Upper lobe of left lung (tissue), 6 donors: Measurements from ENCODE around the gene PNPLA7. TPM values are rescaled to one million over a fixed set of nuclear protein-coding genes. Genes with fewer than 3 reads are reported as not detected.

Experiments
- ATAC-seq, 2 donors: fragments of 200-7000 bp; cut with Tn5 transposase; one replicate each; pipeline ENCODE4 v1.9.1; 2022; ENCODE audit warnings: mild to moderate bottlenecking in 2 of 2, moderate library complexity in 2 of 2; ENCODE audit not compliant: low FRiP score in 2 of 2
- DNase-seq, 2 donors: peaks; one replicate each; pipeline ENCODE4 v3.0.0-alpha.2; 2019 to 2020
- H3K27ac ChIP-seq, 4 donors: fragments of 200-600 bp; sonication (generic); one replicate each; pipeline ENCODE4 v1.5.1; 2016 to 2019
- H3K27me3 ChIP-seq, 4 donors: fragments of 200-600 bp; sonication (generic); one replicate each; pipeline ENCODE4 v1.5.1; 2017 to 2019
- H3K36me3 ChIP-seq, 4 donors: fragments of 200-600 bp; sonication (generic); one replicate each; pipeline ENCODE4 v1.5.1; 2016 to 2019
- H3K4me1 ChIP-seq, 4 donors: fragments of 200-600 bp; sonication (generic); one replicate each; pipeline ENCODE4 v1.5.1; 2018 to 2019
- H3K4me3 ChIP-seq, 4 donors: fragments of 200-600 bp; sonication (generic); one replicate each; pipeline ENCODE4 v1.5.1; 2017 to 2019; ENCODE audit warnings: mild to moderate bottlenecking in 2 of 4, moderate library complexity in 1 of 4
- H3K9me3 ChIP-seq, 4 donors: fragments of 200-600 bp; sonication (generic); one replicate each; pipeline ENCODE4 v1.5.1; 2018 to 2019
- CTCF ChIP-seq, 6 experiments: fragments of 450-650 bp in 4 of 6; fragments of 200-600 bp in 2 of 6; sonication (generic) in 2 of 6; IDR thresholded peaks; one replicate each; pipeline ENCODE4 v1.5.1; 2016 to 2019; ENCODE audit warnings: antibody characterized with exemption in 6 of 6
- EP300 ChIP-seq, 4 donors: sonication (generic); formaldehyde crosslinking; IDR thresholded peaks; one replicate each; pipeline ENCODE4 v1.5.1; 2017; ENCODE audit warnings: antibody characterized with exemption in 4 of 4, control low read depth in 2 of 4
- POLR2A ChIP-seq, 4 donors: fragments of 450-650 bp; IDR thresholded peaks; one replicate each; pipeline ENCODE4 v1.5.1; 2016 to 2017; ENCODE audit warnings: antibody characterized with exemption in 4 of 4, mild to moderate bottlenecking in 2 of 4
- POLR2AphosphoS5 ChIP-seq, 2 donors: sonication (generic); formaldehyde crosslinking; IDR thresholded peaks; one replicate each; pipeline ENCODE4 v1.5.1; 2017; ENCODE audit warnings: antibody characterized with exemption in 2 of 2
- WGBS, 2 donors: methylation state at CpG; one replicate each; pipeline ENCODE4 v1.1.5; 2017 to 2018; 5-methylcytosine and 5-hydroxymethylcytosine counted together
- total RNA-seq, 6 donors: library from RNA; depleted of rRNA in 4 of 6; stranded (reverse); fragments of >200 nt in 4 of 6; gene quantifications; one replicate each; pipeline versions ENCODE4 v1.1.0 to v1.2.1, GENCODE V29; 2016 to 2021
- donor health status: DM: no; HTN: no; CAD: no; lungs with moderate emphysema.
- donor health status: DM: no; HTN: yes; CAD: no; lungs with severe emphysema.

PNPLA7 gene
- total RNA-seq, 6 donors from 2014 or later, result 6.0 to 104 (median 14.0) TPM

- peaks cover 0 to under 1% (median under 1%) of the 10 kb centered on the region in 4 donors for H3K27me3 ChIP-seq
- peak; percentile 83 to 86 for ATAC-seq
- no peaks in the 10 kb centered on the region for H3K9me3 ChIP-seq
- H3K4me1 ChIP-seq, result peaks cover 0 to 9% (median 4%) of the 10 kb centered on the region in 4 donors
- DNase-seq, result peak; percentile 90
- H3K27ac ChIP-seq, result no peak overlapping the region
- no peak for TF ChIP-seq POLR2A (IDR thresholded peaks at IDR 0.05)
- no peak for TF ChIP-seq CTCF (IDR thresholded peaks at IDR 0.05)
- TF ChIP-seq POLR2AphosphoS5 (IDR thresholded peaks at IDR 0.05), result no peak
- no peak for TF ChIP-seq EP300 (IDR thresholded peaks at IDR 0.05)
- 70 to 85% methylated on average over 23 to 31 of the region's 42 CpGs for WGBS, 2 donors
- H3K4me3 ChIP-seq, result no peak overlapping the region
- no peaks in the 10 kb centered on the region for H3K36me3 ChIP-seq
Observed at GRCh38 chr9:137435980-137436760, 114.0 kb downstream of the PNPLA7 start.

GRCh38 chr9:137435381-137435891, 114.8 kb downstream of the PNPLA7 start:
- H3K4me3 ChIP-seq, result no peak overlapping the region
- H3K4me1 ChIP-seq, result peaks cover 0 to 8% (median 3%) of the 10 kb centered on the region in 4 donors
- no peak for ATAC-seq
- H3K36me3 ChIP-seq, result no peaks in the 10 kb centered on the region
- WGBS, 2 donors, result 60 to 61% methylated on average over 1 to 7 of the region's 20 CpGs
- H3K27ac ChIP-seq, result no peak overlapping the region
- peak in 1 of 2 donors; percentile 77 for DNase-seq
- TF ChIP-seq POLR2AphosphoS5 (IDR thresholded peaks at IDR 0.05) (no peak), POLR2A (IDR thresholded peaks at IDR 0.05) (no peak), EP300 (IDR thresholded peaks at IDR 0.05) (no peak), CTCF (IDR thresholded peaks at IDR 0.05) (no peak)
- H3K27me3 ChIP-seq, result no peaks in the 10 kb centered on the region
- H3K9me3 ChIP-seq, result no peaks in the 10 kb centered on the region

- WGBS, 2 donors, result 69 to 88% methylated on average over 11 to 31 of the region's 43 CpGs
- Histone ChIP-seq H3K27me3 (no peaks in the 10 kb centered on the region), H3K9me3 (no peaks in the 10 kb centered on the region), H3K4me3 (no peak overlapping the region), H3K36me3 (no peaks in the 10 kb centered on the region), H3K4me1 (peaks cover 0 to 8% (median 3%) of the 10 kb centered on the region in 4 donors), H3K27ac (no peak overlapping the region)
- peak in 1 of 2 donors; percentile 85 for DNase-seq
- TF ChIP-seq EP300 (IDR thresholded peaks at IDR 0.05) (no peak), CTCF (IDR thresholded peaks at IDR 0.05) (no peak), POLR2AphosphoS5 (IDR thresholded peaks at IDR 0.05) (no peak), POLR2A (IDR thresholded peaks at IDR 0.05) (no peak)
- no peak for ATAC-seq
Observed at GRCh38 chr9:137434498-137435380, 115.5 kb downstream of the PNPLA7 start.

GRCh38 chr9:137433916-137434431, 116.2 kb downstream of the PNPLA7 start:
- Histone ChIP-seq H3K4me1 (peaks cover 0 to 8% (median 3%) of the 10 kb centered on the region in 4 donors), H3K9me3 (no peaks in the 10 kb centered on the region), H3K27ac (no peak overlapping the region), H3K4me3 (no peak overlapping the region), H3K36me3 (no peaks in the 10 kb centered on the region), H3K27me3 (no peaks in the 10 kb centered on the region)
- TF ChIP-seq EP300 (IDR thresholded peaks at IDR 0.05) (no peak), POLR2AphosphoS5 (IDR thresholded peaks at IDR 0.05) (no peak), POLR2A (IDR thresholded peaks at IDR 0.05) (no peak), CTCF (IDR thresholded peaks at IDR 0.05) (no peak)
- WGBS, 2 donors, result 88 to 93% methylated on average over 5 to 17 of the region's 26 CpGs
- peak in 1 of 2 donors; percentile 80 for DNase-seq
- ATAC-seq, result no peak
